Stimulated activated CD8-positive, alpha-beta memory T cell treated with anti-CD3 and anti-CD28 coated beads, Interleukin-2, amount 100 ng/mL, for 1 hour (primary cell): ENCODE data around the gene HILPDA.

Experiments
- DNase-seq, 2 donors: peaks; one replicate each; pipeline ENCODE4 v3.0.0-alpha.2; 2020; ENCODE audit warnings: low read depth in 2 of 2

The HILPDA gene, protein sequence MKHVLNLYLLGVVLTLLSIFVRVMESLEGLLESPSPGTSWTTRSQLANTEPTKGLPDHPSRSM

DNA sequence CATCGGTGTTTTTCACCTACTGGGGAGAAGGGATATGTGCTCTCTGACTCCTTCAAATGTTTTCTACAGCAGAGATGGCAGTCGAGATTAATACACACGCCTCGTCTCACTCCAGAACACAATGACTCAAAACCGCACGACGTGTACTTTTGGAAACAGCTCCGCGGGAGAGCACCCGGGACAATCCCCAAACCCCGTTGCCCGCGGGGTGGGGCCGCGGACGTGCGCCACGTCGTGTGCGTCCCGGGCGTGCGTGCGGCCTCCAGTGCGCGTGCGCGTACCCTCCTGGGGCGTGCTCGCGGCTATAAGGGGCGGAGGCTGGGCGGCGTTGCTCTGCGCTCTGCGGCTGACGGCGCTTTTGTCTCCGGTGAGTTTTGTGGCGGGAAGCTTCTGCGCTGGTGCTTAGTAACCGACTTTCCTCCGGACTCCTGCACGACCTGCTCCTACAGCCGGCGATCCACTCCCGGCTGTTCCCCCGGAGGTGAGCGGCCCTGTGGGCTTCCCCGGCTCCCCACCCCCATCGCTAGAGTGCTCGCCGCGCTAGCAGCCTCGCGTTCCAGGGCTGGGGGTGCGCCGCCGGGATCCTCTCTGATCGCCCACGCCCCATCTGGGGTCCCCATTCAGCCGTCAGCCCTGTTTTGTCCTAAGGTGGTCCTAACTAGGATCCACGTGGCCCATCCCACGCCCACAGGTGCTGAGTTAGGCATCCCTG, at the start of gene HILPDA:
Gene HILPDA (plus strand): TSS at position 336 of the 712 bp plus-strand sequence. CDS start 1,391 bp downstream, outside the sequence.
- peak; percentile 84 to 90 for DNase-seq

DNA sequence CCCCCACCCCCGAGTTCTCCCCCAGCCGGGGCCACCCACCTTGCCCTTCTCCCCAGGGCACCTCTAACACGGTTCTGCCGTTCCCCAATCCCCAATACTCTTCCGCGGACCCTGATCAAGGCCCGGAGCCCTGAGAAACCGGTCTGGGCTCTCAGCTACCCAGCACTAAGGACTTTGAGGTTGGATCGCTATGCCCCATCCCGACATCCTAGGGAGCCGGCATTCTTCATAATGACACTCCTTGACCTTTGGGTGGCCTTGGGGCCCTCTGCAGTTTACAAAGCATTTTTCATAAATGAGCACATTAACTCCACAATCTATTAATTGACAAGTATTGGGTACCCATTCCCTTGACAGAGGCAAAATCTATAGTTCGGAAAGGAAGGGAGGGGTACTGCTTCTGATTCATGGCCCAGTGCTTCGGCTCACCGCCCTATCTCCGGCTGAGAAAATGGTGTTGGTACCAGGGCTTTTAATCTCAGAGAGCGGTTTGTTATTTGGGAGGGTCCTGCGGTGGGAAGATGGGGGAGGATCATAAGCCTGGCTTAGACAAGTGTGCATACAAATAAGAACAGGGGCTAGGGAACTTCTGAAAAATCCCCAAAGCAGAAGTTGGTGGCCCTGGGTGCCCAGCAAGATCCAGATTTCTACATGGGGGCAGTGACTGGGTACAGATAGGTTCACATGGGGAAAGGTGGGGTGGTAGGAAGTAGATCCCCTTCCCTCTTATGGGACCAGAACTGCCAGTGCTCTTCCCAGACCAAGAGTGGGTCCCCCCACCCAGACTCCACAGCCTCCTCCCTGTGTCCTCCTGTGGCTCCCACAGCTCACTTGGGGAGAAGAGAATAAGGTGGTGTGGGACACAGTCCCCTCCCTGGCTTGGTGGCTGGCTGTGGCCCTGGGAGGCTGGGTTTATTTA, 49.1 kb upstream of the HILPDA start:
- no peak for DNase-seq

DNA sequence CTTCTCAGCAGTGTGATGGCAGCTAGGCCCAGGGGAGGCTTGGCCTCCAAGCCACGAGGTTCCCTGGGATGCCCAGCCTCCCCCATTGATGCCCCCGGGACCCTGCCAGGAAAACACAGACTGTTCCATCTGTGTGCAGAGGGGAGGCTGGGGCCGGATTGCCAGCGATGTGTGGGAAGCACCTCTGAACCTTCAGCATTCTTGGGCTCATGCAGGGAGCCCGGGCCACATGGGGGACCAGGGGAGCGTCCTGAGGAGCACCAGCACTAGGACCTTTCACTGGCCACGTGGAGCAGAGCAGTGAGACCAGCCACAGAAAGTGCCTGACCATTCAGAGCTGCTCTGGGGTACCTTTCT, 48.5 kb upstream of the HILPDA start:
- DNase-seq, result no peak

DNA sequence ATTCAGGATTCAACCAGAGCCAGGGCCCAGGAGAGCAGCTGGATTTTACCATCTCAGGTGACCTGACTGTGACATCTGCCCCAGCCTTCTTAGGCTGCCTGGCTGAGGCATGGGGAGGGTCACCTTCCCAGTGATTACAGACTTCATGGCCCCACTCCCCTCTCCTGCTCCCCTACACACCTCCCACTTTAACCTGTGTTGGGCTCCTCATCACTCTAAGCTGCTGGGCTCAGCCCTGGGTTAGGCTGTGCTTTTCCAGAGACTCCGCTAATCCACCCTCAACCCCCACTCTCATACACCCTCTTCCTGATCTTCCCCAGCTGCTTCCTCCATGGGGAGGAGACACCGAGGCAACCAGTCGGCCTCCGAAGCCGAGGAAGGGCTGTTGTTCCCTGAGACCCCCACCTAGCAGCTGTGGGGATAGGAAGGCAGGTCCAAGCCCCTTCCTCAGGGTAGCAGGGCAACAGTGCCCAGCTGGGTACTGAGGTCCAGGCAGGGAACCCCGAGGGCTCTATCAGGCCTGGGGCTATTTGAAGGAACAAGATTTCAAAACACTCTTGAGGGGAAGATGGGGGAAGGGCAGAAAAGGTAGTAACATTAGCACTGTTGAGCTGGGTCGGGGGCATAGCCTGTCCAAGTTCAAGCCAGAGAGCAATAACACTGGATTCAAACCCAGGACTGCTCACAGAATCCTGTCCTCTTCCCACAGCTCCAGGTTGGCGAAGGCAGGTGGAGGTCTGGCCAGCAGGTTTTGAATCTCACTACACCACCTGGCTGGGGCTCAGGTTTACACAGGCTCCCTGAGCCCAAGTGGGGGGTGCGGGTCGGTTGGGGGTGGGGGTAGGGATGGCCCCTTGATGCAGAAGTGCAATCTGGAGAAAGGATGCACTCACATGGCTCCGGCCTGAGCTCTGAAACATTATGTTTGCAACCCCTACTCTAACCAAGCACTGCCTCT, 47.6 kb upstream of the HILPDA start:
- DNase-seq, result no peak

DNA sequence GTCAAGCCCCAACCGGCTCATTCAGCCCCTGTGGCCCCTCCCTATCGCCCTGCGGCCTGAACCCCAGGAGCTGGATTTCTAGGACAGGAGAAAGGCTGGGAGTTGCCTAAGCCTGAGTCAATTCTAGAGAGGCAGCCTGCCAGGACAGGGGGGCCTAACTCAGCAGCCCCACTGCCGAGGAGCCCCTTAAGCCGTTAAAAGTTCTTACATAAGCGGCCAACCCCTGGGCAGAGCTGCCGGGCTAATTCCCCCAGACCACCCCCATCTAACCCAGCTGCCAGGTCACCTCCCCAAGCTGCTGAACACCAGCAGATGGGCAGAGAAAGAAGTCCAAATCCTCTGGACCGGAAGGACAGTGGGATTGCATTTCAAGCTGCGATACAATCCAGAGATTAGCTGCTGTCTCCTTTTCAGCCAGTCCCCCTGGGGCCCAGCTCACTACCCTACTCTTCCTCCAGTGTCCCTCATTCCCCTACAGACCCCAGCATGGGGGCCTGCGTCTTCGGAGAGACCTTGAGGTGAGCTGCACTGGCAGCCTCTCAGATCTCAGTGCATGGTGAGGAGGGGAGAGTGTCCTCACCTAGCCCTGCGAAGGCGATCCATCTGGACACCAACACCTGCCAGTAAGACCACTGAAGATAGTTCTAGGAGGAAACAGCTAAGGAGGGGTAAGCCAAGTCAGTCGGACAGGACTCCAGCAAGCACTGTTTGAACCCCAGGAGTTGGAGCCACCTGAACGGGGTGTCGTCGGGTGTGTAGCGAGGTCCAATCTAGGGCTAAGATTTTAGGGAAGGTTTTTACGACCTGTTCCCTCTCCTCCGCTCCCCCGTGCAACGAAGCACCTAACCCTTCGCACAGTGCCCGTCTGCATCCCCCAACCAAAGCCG, 46.7 kb upstream of the HILPDA start:
- no peak for DNase-seq

DNA sequence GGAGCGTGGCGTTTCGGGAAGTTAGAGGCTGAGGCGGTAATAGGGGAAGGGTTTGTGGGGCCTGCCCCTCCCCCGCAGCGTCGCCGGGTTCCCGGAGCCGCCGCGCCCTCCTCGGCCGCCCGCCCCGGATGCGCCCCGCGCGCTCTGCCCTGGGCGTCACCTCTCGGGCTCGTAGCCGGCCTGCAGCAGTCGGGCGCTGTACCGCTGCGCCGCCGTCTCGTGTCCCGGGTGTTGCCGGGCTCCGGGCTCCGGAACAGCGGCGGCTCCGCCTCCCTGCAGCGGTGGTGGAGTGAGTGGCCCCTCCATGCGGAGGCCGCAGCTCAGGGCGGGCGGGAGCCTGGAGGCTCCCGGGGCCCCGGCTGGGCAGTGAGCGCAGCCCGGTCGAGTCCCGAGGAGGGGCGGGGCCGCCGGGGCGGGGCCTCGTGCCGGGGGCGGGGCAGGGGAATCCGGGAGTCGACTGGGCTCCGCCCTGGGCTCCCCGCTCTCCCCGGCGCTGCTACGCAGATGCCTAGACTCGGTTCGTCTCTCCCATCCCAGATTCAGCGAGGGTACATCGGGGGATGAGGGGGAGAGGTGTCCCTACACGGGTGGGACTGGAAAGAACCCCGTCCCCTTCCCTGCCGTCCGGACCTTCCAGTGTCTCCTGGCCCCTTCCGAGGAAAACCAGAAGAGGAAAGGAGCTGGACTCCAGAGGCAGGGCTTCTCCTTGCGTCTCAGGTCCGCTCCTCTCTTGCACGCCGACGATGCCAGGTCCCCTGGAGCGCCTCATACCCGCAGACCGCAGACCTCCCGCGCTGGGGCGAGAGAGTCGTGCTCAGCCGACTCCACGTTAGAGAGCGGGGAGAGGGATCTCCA, 45.9 kb upstream of the HILPDA start, which contains the start of gene IMPDH1:
Gene IMPDH1 (minus strand): TSS at position 387 of the 855 bp plus-strand sequence. CDS start 81 bp downstream, at position 306.
- DNase-seq, result peak; percentile 69 to 76

DNA sequence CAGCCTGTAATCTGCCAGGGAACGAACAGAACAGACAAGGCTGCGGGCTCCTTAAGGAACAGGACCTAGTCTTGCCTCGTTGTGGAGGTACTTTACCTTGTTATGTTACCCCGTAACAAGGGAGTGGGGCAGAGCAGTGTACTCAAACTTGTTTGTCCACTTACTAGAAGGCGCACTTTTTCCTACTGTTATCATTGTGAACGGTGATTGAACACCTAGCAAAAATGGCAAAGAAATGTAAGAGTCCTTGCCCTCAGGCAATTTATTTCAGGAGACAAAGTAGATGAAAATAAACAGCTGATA, 45.3 kb upstream of the HILPDA start:
- DNase-seq, result no peak

DNA sequence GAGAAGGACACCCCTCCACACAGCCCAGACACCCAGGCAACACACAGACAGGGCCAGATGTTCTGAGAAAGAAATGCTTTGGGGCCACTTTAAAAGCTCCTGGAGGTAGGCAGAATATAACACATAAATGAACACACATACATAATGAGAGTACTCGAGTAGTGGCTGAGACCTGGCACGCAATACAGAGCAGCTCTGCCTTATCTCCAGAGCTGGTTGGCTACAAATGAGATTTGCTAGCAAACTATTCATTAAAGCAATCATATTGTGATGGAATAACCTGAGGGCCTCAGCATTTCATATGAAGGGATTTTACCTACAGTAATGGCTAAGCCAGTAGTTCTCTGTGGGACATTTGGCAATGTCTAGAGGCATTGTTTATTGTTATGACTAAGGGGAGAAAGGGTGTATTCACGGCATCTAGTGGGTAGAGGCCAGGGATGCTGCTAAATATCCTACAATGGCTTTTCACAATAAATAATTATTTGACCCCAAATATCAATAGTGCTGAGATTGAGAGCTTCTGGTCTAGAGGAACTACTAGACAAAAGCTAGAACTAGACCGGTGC, 40.4 kb upstream of the HILPDA start:
- DNase-seq, result no peak

DNA sequence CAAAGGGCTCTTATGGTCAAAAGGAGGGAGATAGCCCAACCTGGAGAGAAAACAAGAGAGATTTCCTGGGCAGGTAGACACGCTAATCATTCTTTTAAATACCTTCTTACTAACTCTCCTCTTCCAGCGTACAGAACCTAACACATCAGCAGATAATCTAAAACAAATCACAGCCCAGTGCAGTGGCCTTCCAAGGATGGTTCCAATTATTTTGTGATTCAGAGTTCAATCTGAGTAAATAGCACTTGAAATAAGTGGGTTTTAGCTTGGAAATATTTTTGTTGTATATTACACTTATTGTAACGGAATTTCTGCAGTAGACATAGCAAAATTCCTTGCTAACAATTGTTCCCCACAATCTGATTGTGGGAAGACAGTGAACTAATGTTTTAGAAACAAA, 38.6 kb upstream of the HILPDA start:
- DNase-seq, result no peak

DNA sequence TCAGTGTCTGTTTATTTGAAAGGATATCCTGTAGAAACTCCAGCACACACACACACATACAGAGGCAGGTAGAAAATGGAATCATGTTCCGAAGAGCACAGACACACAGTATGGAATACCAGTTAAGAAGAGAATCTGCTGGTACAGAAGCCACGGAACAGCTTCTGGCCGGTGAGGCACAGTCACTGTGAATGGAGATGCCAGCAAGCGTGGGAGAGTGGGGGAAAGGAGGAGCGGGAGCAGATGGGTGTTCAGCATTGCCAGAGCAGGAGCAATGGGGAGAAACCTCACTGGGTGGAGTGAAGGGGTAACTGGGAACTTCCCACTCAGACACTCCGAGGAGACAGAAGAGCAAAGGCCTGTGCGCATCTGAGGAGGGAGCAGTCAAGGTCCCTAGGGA, 36.4 kb upstream of the HILPDA start:
- DNase-seq, result no peak

DNA sequence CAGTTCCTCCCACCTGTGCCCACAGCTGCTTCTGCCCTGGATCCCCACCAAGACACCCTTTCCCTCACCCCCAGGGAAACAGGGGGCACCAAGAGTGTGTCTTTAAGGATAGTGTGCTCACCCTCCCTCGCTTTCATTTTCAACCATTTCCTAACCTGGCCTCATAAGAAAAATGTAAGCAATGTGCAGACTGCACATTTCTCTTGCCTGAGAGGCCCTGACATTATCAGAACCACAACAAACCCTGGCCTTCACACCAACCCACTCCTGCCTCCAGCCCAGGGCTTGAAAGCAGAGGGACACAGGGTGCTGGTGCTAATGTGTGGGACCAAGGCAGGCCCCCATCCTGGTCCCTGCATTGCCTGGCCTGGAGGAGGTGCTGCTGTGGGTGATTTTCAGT, 34.9 kb upstream of the HILPDA start:
- no peak for DNase-seq

DNA sequence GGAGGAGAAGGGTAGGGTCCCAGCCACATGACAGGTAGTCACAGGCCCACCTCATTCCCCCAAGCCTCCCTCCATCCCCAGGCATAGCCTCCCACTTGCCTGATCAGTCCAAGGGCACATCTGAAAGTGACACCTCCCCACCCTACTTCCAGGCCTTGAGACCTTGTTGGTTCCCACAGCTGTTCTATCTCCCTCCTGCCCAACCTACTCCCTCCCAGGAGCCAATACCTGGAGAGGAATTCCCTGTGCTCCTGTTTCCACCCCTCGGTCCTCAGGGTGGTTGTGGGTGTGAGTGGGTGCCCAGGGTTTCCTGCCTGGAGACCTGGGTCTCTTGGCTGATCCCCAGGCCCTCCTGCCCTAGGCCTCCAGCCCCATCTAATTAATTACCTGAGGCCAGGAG, 34.3 kb upstream of the HILPDA start:
- DNase-seq, result no peak

DNA sequence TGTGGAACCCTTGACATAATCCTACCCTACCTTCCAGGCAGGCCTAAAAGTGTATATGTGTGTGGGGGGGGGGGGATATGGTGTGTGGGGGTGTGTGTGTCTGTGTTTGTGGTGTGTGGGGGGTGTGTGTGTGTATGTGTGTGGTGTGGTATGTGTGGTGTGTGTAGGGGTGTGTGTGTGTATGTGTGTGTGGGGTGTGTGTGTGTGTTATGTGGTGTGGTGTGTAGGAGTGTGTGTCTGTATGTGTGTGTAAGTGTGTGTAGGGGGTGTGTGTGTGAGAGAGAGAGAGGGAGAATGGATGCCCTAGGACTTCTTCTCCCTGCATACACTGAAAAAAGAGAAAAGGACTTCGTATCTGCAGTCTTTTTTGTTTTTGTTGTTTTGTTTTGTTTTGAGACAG, 33.6 kb upstream of the HILPDA start:
- DNase-seq, result no peak

DNA sequence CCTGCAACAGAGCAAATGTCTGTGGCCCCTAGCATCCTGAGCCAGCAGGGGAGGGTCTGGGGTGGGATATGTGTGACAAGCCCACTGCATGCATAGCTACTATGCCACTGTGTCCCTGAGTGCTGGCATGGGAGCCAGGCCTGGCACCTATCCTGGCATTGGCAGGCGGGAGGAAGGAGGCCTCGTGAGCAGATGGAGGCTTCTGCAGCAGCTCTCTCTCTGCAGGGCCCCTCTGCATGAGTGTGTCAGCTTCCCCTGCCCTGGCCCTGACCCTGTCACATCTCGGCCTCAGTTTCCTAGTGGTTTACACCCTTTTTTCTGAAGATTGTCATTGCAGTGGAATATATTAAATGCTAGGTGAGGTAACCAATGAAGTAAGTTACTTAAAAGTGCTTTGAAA, 32.8 kb upstream of the HILPDA start:
- peak in 1 of 2 donors; percentile 20 for DNase-seq

DNA sequence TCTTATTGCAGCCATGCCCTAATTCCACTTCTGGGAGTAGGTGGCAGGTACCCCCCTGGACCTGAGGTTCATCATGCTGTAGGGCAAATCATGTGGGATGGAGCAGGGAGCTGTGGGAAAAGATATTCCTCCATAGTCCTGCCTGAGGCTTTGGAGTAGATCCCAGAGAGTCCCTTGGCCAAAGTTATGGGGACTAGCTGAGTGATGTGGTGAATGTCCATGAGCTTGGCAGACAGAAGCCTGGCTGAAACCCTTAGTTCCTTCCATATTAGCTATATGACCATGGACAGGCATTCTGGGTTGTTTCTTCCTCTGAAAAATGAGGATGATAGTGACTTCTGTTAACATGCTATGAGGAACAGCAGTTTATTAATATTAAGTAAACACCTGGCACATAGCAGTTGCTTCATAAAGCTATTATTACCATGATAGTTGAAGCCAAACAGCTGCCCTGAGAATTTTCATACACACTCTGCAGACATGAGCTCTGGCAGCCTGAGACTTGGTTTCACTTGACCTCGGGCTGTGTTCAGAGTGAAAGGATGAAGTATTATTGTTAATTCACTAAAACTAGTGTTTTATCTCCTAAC, 30.9 kb upstream of the HILPDA start:
- no peak for DNase-seq

DNA sequence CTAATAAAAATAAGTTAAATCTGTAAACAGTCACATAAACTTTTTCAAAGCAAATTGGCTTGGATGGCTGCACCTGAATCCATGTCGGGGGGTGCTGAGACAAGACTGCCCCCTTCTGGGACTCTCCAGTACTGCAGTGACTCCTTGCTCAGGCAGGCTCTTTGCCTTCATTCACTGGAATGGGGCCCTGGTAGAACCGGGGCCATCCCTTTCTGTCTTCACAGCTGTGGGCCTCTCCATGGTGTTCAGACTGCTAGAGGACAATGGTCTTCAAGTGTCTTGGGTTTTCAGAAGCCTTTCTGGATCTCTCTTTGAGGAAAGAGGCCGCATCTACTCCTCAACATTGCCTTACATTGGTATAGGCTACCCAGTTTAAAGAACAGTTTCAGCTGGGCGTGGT, 29.8 kb upstream of the HILPDA start:
- peak; percentile 60 to 71 for DNase-seq

DNA sequence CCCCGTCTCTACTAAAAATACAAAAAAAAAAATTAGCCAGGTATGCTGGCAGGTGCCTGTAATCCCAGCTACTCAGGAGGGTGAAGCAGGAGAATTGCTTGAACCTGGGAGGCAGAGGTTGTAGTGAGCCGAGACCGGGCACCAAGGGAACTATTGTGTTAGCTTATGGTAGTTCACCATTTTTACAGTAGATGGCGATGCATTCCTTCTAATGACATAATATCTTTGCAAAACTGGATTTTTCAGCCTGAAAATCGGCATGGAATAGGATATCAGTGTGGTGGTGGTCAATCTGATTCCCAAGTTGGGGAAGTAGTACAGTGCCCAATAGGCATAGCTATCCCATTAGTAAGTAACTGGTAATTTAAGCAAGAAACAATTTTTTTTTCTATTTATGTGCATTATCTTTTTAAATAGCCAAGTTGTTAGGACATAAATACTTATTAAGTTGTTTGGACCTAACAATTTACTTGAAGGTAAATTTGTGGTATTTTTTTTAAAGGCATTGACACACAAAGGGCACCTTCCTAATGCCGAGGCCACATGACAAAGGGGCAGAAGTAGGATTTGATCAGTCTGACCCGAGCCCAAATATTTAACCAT, 28.3 kb upstream of the HILPDA start:
- no peak for DNase-seq

DNA sequence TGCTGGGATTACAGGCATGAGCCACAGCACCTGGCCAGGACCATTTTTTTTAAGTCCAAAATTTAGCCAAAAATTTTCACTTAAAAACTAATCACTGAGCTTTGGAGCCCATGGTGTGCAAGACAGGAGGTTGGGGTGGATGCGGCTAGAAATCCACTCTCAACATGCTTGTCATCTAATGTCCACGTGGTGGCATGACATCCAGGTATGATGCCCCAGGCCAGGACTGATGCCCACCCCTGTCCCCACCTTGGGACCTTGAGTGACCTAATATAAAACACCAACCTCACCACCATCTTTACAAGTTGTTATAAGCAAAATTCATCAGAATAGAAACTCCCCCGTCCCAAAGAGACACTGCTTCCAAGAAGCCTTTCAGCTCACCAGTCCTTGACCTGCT, 25.5 kb upstream of the HILPDA start:
- no peak for DNase-seq

DNA sequence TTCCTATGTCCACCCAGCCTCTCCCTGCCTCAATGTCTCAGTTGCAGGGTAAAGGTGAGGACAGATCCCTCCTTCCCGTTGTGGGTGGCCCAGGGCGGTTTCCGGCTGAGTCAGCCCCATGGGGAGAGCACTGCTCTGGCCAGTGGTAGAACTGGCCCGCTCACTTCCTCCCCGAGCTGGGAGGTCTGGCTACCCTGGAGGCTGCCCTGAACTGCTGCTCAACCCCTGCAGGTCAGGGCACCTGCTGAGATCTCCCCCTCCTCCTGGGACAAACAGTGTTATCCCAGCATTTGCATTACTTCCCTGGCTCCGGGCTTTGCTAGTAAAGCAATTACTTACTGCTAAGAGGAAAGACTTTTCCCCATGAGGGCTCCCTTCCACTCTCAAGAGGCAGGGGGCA, 24.5 kb upstream of the HILPDA start:
- DNase-seq, result no peak
